OCI-LY7 (cell line): ENCODE data around the gene DMKN.

Experiments
- EZH2phosphoT487 ChIP-seq: fragments of 200-600 bp; sonication (generic); IDR thresholded peaks from 2 replicates; pipeline ENCODE4 v1.6.1; 2018; ENCODE audit warnings: low read depth, borderline replicate concordance, mild to moderate bottlenecking, mixed run types, antibody characterized with exemption, low read length, moderate library complexity, mixed read lengths
- TF ChIP-seq, protein P1 (sequence below): fragments of 200-600 bp; sonication (generic); conservative IDR thresholded peaks from 2 replicates; pipeline ENCODE4 v1.5.1; 2014; ENCODE audit warnings: mild to moderate bottlenecking, antibody characterized with exemption, low read length, moderate library complexity, mixed read lengths

DNA sequence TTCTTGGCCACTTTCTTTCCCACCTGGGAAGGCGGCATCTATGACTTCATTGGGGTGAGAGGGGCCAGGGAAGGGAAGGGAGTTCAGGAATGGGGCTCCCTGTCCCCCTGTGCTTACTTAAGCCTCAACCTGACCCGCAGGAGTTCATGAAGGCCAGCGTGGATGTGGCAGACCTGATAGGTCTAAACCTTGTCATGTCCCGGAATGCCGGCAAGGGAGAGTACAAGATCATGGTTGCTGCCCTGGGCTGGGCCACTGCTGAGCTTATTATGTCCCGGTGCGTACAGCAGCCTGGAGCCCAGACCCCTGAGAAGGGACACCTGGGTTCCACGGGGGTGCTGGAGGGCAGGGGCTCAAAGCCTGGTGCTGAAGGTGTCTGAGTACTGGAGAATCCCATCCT, 33.1 kb upstream of the DMKN start:
- TF ChIP-seq, protein P1, sequence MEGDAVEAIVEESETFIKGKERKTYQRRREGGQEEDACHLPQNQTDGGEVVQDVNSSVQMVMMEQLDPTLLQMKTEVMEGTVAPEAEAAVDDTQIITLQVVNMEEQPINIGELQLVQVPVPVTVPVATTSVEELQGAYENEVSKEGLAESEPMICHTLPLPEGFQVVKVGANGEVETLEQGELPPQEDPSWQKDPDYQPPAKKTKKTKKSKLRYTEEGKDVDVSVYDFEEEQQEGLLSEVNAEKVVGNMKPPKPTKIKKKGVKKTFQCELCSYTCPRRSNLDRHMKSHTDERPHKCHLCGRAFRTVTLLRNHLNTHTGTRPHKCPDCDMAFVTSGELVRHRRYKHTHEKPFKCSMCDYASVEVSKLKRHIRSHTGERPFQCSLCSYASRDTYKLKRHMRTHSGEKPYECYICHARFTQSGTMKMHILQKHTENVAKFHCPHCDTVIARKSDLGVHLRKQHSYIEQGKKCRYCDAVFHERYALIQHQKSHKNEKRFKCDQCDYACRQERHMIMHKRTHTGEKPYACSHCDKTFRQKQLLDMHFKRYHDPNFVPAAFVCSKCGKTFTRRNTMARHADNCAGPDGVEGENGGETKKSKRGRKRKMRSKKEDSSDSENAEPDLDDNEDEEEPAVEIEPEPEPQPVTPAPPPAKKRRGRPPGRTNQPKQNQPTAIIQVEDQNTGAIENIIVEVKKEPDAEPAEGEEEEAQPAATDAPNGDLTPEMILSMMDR = no peak
- TF ChIP-seq EZH2phosphoT487 = no peak
